OCI-LY3 (cell line): ENCODE results near the gene HSD17B12.

Source experiments
- H2AFZ ChIP-seq: fragments of 200-600, 300-600 bp; shearing (Covaris generic); 2 replicates; pipeline ENCODE4 v1.6.0; 2014; ENCODE audit warnings: antibody characterized with exemption, low read depth, low read length
- H3K27ac ChIP-seq: fragments of 200-600, 300-600 bp; sonication (generic); 2 replicates; pipeline ENCODE4 v1.5.1; 2014; ENCODE audit warnings: mild to moderate bottlenecking, low read length, moderate library complexity, mixed read lengths
- H3K27me3 ChIP-seq: fragments of 200-600, 300-600 bp; sonication (generic); 2 replicates; pipeline ENCODE4 v1.6.1; 2014; ENCODE audit warnings: low read depth, low read length, mixed read lengths
- H3K36me3 ChIP-seq: fragments of 200-600, 300-600 bp; sonication (generic); replicated peaks from 2 replicates; pipeline ENCODE3; 2014; ENCODE audit warnings: low read depth, low read length, mixed read lengths
- H3K4me1 ChIP-seq: fragments of 300-600, 200-600 bp; sonication (generic); 2 replicates; pipeline ENCODE4 v1.6.1; 2014; ENCODE audit warnings: low read length, mixed read lengths
- H3K4me2 ChIP-seq: fragments of 200-600, 300-600 bp; sonication (generic); 2 replicates; pipeline ENCODE4 v1.6.1; 2014; ENCODE audit warnings: low read length, mixed read lengths
- H3K4me3 ChIP-seq: fragments of 300-600, 200-600 bp; sonication (generic); 2 replicates; pipeline ENCODE4 v1.5.1; 2014; ENCODE audit warnings: antibody characterized with exemption, mild to moderate bottlenecking, low read length, moderate library complexity
- H3K79me2 ChIP-seq: fragments of 300-600, 200-600 bp; shearing (Covaris generic); 2 replicates; pipeline ENCODE4 v1.6.1; 2014; ENCODE audit warnings: mild to moderate bottlenecking, low read length, mixed read lengths
- H3K9ac ChIP-seq: fragments of 300-600, 200-600 bp; shearing (Covaris generic); 2 replicates; pipeline ENCODE4 v1.6.0; 2014; ENCODE audit warnings: mild to moderate bottlenecking, low read length, moderate library complexity
- H3K9me3 ChIP-seq: fragments of 200-600, 300-600 bp; shearing (Covaris generic); 2 replicates; pipeline ENCODE4 v1.6.1; 2014; ENCODE audit warnings: low read length, mixed read lengths; ENCODE audit not compliant: insufficient read depth
- H4K20me1 ChIP-seq: fragments of 200-600, 300-600 bp; sonication (generic); 2 replicates; pipeline ENCODE4 v1.6.1; 2016; ENCODE audit warnings: low read length, mixed read lengths; ENCODE audit not compliant: insufficient read depth
- CTCF ChIP-seq: fragments of 200-600, 300-600 bp; sonication (generic); IDR thresholded peaks from 2 replicates; pipeline ENCODE4 v1.5.1; 2014; ENCODE audit warnings: antibody characterized with exemption, low read length, low read depth
- EZH2phosphoT487 ChIP-seq: fragments of 200-600 bp; shearing (Covaris generic); IDR thresholded peaks from 2 replicates; pipeline ENCODE4 v1.6.1; 2018; ENCODE audit warnings: antibody characterized with exemption, mixed run types, low read depth

The HSD17B12 gene

GRCh38 chr11:43819926-43820325, 139.4 kb downstream of the HSD17B12 start:
- TF ChIP-seq EZH2phosphoT487 (no peak), CTCF (no peak)
- no peaks in the 10 kb centered on the region for H3K27me3 ChIP-seq
- H2AFZ ChIP-seq: no peak overlapping the region
- H3K9ac ChIP-seq: no peak overlapping the region
- no peaks in the 10 kb centered on the region for H3K9me3 ChIP-seq
- H3K36me3 ChIP-seq: peaks cover 40% of the 10 kb centered on the region
- no peak overlapping the region for H3K27ac ChIP-seq
- peaks cover 4% of the 10 kb centered on the region for H3K4me1 ChIP-seq
- no peaks in the 10 kb centered on the region for H3K79me2 ChIP-seq
- peaks cover 3% of the 10 kb centered on the region; the same call in 1 of the 2 replicates for H4K20me1 ChIP-seq
- no peak overlapping the region for H3K4me2 ChIP-seq
- H3K4me3 ChIP-seq: no peak overlapping the region

GRCh38 chr11:43823316-43823715, 142.8 kb downstream of the HSD17B12 start:
- no peaks in the 10 kb centered on the region for H3K79me2 ChIP-seq
- H3K4me3 ChIP-seq: no peak overlapping the region
- no peak overlapping the region for H3K4me2 ChIP-seq
- H3K27me3 ChIP-seq: no peaks in the 10 kb centered on the region
- TF ChIP-seq EZH2phosphoT487: no peak
- TF ChIP-seq CTCF: no peak
- no peaks in the 10 kb centered on the region for H3K4me1 ChIP-seq
- peaks cover 3% of the 10 kb centered on the region; the same call in 1 of the 2 replicates for H4K20me1 ChIP-seq
- H3K27ac ChIP-seq: no peak overlapping the region
- H2AFZ ChIP-seq: no peak overlapping the region
- H3K9me3 ChIP-seq: no peaks in the 10 kb centered on the region
- peaks cover 28% of the 10 kb centered on the region for H3K36me3 ChIP-seq
- H3K9ac ChIP-seq: no peak overlapping the region

- H3K9me3 ChIP-seq: no peaks in the 10 kb centered on the region
These were observed 143.3 kb downstream of the HSD17B12 start for GRCh38 chr11:43823851-43824250.

GRCh38 chr11:43825217-43825816, 144.8 kb downstream of the HSD17B12 start:
- Histone ChIP-seq H3K4me2 (no peak overlapping the region), H3K9ac (no peak overlapping the region), H3K36me3 (peaks cover 17% of the 10 kb centered on the region), H3K79me2 (no peaks in the 10 kb centered on the region), H3K4me3 (no peak overlapping the region), H3K27ac (no peak overlapping the region), H4K20me1 (peaks cover 3% of the 10 kb centered on the region; the same call in 1 of the 2 replicates), H3K27me3 (no peaks in the 10 kb centered on the region), H3K9me3 (no peaks in the 10 kb centered on the region), H2AFZ (no peak overlapping the region), H3K4me1 (no peaks in the 10 kb centered on the region)
- peak; percentile 71 for TF ChIP-seq CTCF
- TF ChIP-seq EZH2phosphoT487: no peak

More at GRCh38 chr11:43823851-43824250, 143.3 kb downstream of the HSD17B12 start:
- no peaks in the 10 kb centered on the region for H3K27me3 ChIP-seq
- no peak overlapping the region for H3K9ac ChIP-seq
- H2AFZ ChIP-seq: no peak overlapping the region
- H3K79me2 ChIP-seq: no peaks in the 10 kb centered on the region
- no peaks in the 10 kb centered on the region for H3K4me1 ChIP-seq
- no peak overlapping the region for H3K4me2 ChIP-seq
- peaks cover 28% of the 10 kb centered on the region for H3K36me3 ChIP-seq
- peaks cover 3% of the 10 kb centered on the region; the same call in 1 of the 2 replicates for H4K20me1 ChIP-seq
- no peak overlapping the region for H3K4me3 ChIP-seq
- TF ChIP-seq CTCF (no peak), EZH2phosphoT487 (no peak)
- no peak overlapping the region for H3K27ac ChIP-seq
